Mesothelial cell of epicardium (in vitro differentiated cells): ENCODE measurements around the gene PPIG. TPM values are rescaled to one million over a fixed set of nuclear protein-coding genes. Genes with fewer than 3 reads are reported as not detected.

ENCODE experiments used
- DNase-seq, 2 experiments: peaks; one replicate each; pipeline ENCODE4 v3.0.0; 2021; ENCODE audit warnings: low spot score in 2 of 2; ENCODE audit not compliant: unreplicated experiment in 2 of 2
- H3K27ac Mint-ChIP-seq: 2 replicates; pipeline ENCODE4 v1.8.0; 2021; ENCODE audit warnings: mixed read lengths
- H3K27me3 Mint-ChIP-seq: 2 replicates; pipeline ENCODE4 v1.8.0; 2021; ENCODE audit warnings: low read depth, mixed read lengths
- H3K36me3 Mint-ChIP-seq: 2 replicates; pipeline ENCODE4 v1.8.0; 2021; ENCODE audit warnings: mixed read lengths
- H3K4me1 Mint-ChIP-seq: 2 replicates; pipeline ENCODE4 v1.8.0; 2021; ENCODE audit warnings: mixed read lengths
- H3K4me3 Mint-ChIP-seq: 2 replicates; pipeline ENCODE4 v1.8.0; 2021; ENCODE audit warnings: mild to moderate bottlenecking, moderate library complexity, mixed read lengths
- H3K9me3 Mint-ChIP-seq: 2 replicates; pipeline ENCODE4 v1.8.0; 2021; ENCODE audit warnings: mixed read lengths
- CTCF ChIP-seq: fragments of 200-600 bp; sonication (generic); IDR thresholded peaks from one replicate; pipeline ENCODE4 v1.5.0; 2021; ENCODE audit warnings: antibody characterized with exemption; ENCODE audit not compliant: unreplicated experiment
- total RNA-seq: library from RNA; stranded (reverse); gene quantifications from 3 replicates; pipeline ENCODE4 v1.2.1, GENCODE V29; 2021

Gene PPIG
- total RNA-seq, 1 donor from 2014 or later, result 62.2 TPM

GRCh38 chr2:169673106-169673505 is 89.0 kb downstream of the PPIG start:
- Mint-ChIP-seq H3K36me3 (no peaks in the 10 kb centered on the region), H3K4me1 (no peaks in the 10 kb centered on the region), H3K9me3 (peaks cover 3% of the 10 kb centered on the region), H3K27ac (no peak overlapping the region), H3K27me3 (no peaks in the 10 kb centered on the region), H3K4me3 (no peak overlapping the region)
- no peak for TF ChIP-seq CTCF
- DNase-seq, result no peak

- H3K36me3 Mint-ChIP-seq, result no peaks in the 10 kb centered on the region
- peaks cover 3% of the 10 kb centered on the region for H3K9me3 Mint-ChIP-seq
- no peaks in the 10 kb centered on the region for H3K27me3 Mint-ChIP-seq
- H3K4me1 Mint-ChIP-seq, result no peaks in the 10 kb centered on the region
- no peak for TF ChIP-seq CTCF
- H3K27ac Mint-ChIP-seq, result no peak overlapping the region
- no peak for DNase-seq
- no peak overlapping the region for H3K4me3 Mint-ChIP-seq
These were observed 89.8 kb downstream of the PPIG start for GRCh38 chr2:169673921-169674320.

GRCh38 chr2:169676357-169676756 is 92.2 kb downstream of the PPIG start:
- Mint-ChIP-seq H3K9me3 (peaks cover 9% of the 10 kb centered on the region), H3K4me3 (no peak overlapping the region), H3K27ac (no peak overlapping the region), H3K4me1 (no peaks in the 10 kb centered on the region), H3K27me3 (peaks cover 1% of the 10 kb centered on the region), H3K36me3 (peaks cover 1% of the 10 kb centered on the region)
- no peak for TF ChIP-seq CTCF
- DNase-seq, result no peak

GRCh38 chr2:169676850-169677249 is 92.7 kb downstream of the PPIG start:
- H3K4me3 Mint-ChIP-seq, result no peak overlapping the region

GRCh38 chr2:169683054-169683424 is 98.9 kb downstream of the PPIG start:
- Mint-ChIP-seq H3K4me1 (no peaks in the 10 kb centered on the region), H3K4me3 (no peak overlapping the region), H3K36me3 (peaks cover 4% of the 10 kb centered on the region), H3K9me3 (peaks cover 13% of the 10 kb centered on the region), H3K27me3 (peaks cover 2% of the 10 kb centered on the region), H3K27ac (no peak overlapping the region)
- DNase-seq, result no peak
- TF ChIP-seq CTCF, result no peak

More at GRCh38 chr2:169676850-169677249, 92.7 kb downstream of the PPIG start:
- no peak for DNase-seq
- no peaks in the 10 kb centered on the region for H3K4me1 Mint-ChIP-seq
- no peak for TF ChIP-seq CTCF
- peaks cover 1% of the 10 kb centered on the region for H3K36me3 Mint-ChIP-seq
- no peak overlapping the region for H3K27ac Mint-ChIP-seq
- peaks cover 9% of the 10 kb centered on the region for H3K9me3 Mint-ChIP-seq
- peaks cover 2% of the 10 kb centered on the region for H3K27me3 Mint-ChIP-seq
